Natural killer cell treated with Interleukin-12 subunit alpha and Interleukin-12 subunit beta and Interleukin-15 and Interleukin-18, amount 100 ng/mL, for 72 hours (primary cell): ENCODE measurements around the gene PLA2G6. TPM values are rescaled to one million over a fixed set of nuclear protein-coding genes. Genes with fewer than 3 reads are reported as not detected.
A peak's percentile ranks its signal among the peaks of the same experiment; 100 is the strongest.

Experiments
- ATAC-seq, 2 donors: fragments of 150-1000 bp; cut with Tn5 transposase in 1 of 2; sonication (Bioruptor Pico), chemical (Tn5 transposase) in 1 of 2; 2 replicates each; pipeline ENCODE4 v1.10.0; 2021
- DNase-seq: peaks from one replicate; pipeline ENCODE4 v3.0.0; 2022; ENCODE audit warnings: low spot score
- H3K27ac Mint-ChIP-seq, 2 donors: 1 replicate in 1 of 2; 2 replicates in 1 of 2; pipeline ENCODE4 v1.8.0; 2022; ENCODE audit warnings: mixed read lengths in 2 of 2, mild to moderate bottlenecking in 1 of 2, moderate library complexity in 1 of 2
- H3K27me3 Mint-ChIP-seq, 2 donors: 1 replicate in 1 of 2; 2 replicates in 1 of 2; pipeline ENCODE4 v1.8.0; 2022; ENCODE audit warnings: mixed read lengths in 2 of 2
- H3K36me3 Mint-ChIP-seq: one replicate; pipeline ENCODE4 v1.8.0; 2022; ENCODE audit warnings: mixed read lengths
- H3K4me1 Mint-ChIP-seq, 2 donors: 1 replicate in 1 of 2; 2 replicates in 1 of 2; pipeline ENCODE4 v1.8.0; 2022; ENCODE audit warnings: low read depth in 2 of 2, mixed read lengths in 2 of 2, mild to moderate bottlenecking in 1 of 2
- H3K4me3 Mint-ChIP-seq: one replicate; pipeline ENCODE4 v1.8.0; 2022; ENCODE audit warnings: mixed read lengths
- H3K9me3 Mint-ChIP-seq: 2 replicates; pipeline ENCODE4 v1.8.0; 2022; ENCODE audit warnings: mixed read lengths
- total RNA-seq, 2 donors: library from RNA; stranded (reverse); gene quantifications; one replicate each; pipeline ENCODE4 v1.2.3, GENCODE V29; 2022

Gene PLA2G6
- total RNA-seq, 2 donors from 2014 or later = 24.5 to 40.1 TPM

GRCh38 chr22:38175206-38176118 is 6.2 kb downstream of the PLA2G6 start:
- ATAC-seq (no peak), DNase-seq (no peak)
- Mint-ChIP-seq H3K4me3 (peak overlapping the region; percentile 60), H3K27ac (peak overlapping the region; percentile 74 to 96), H3K9me3 (no peaks in the 10 kb centered on the region), H3K36me3 (no peaks in the 10 kb centered on the region), H3K27me3 (no peaks in the 10 kb centered on the region), H3K4me1 (peaks cover 66 to 69% of the 10 kb centered on the region in 2 donors)

- H3K27me3 Mint-ChIP-seq = no peaks in the 10 kb centered on the region
- peaks cover 58 to 61% of the 10 kb centered on the region in 2 donors for H3K4me1 Mint-ChIP-seq
- DNase-seq (no peak), ATAC-seq (no peak)
- no peaks in the 10 kb centered on the region for H3K36me3 Mint-ChIP-seq
- no peak overlapping the region for H3K4me3 Mint-ChIP-seq
- no peaks in the 10 kb centered on the region for H3K9me3 Mint-ChIP-seq
- peak overlapping the region in 1 of 2 donors; percentile 86 for H3K27ac Mint-ChIP-seq
Observed at GRCh38 chr22:38174626-38175025, 7.0 kb downstream of the PLA2G6 start.

GRCh38 chr22:38173641-38173906 is 8.1 kb downstream of the PLA2G6 start:
- ATAC-seq (no peak), DNase-seq (no peak)
- no peaks in the 10 kb centered on the region for H3K36me3 Mint-ChIP-seq
- H3K27ac Mint-ChIP-seq = peak overlapping the region; percentile 80 to 86
- no peaks in the 10 kb centered on the region for H3K27me3 Mint-ChIP-seq
- H3K4me3 Mint-ChIP-seq = no peak overlapping the region
- H3K9me3 Mint-ChIP-seq = no peaks in the 10 kb centered on the region
- peaks cover 50 to 51% of the 10 kb centered on the region in 2 donors for H3K4me1 Mint-ChIP-seq

GRCh38 chr22:38172832-38173640 is 8.6 kb downstream of the PLA2G6 start:
- H3K9me3 Mint-ChIP-seq = no peaks in the 10 kb centered on the region
- H3K27me3 Mint-ChIP-seq = no peaks in the 10 kb centered on the region
- ATAC-seq (peak; percentile 52 to 68), DNase-seq (peak; percentile 73)
- no peaks in the 10 kb centered on the region for H3K36me3 Mint-ChIP-seq
- peak overlapping the region; percentile 80 to 86 for H3K27ac Mint-ChIP-seq
- H3K4me3 Mint-ChIP-seq = peak overlapping the region; percentile 63
- peaks cover 47 to 50% of the 10 kb centered on the region in 2 donors for H3K4me1 Mint-ChIP-seq

- peaks cover 40 to 47% of the 10 kb centered on the region in 2 donors for H3K4me1 Mint-ChIP-seq
- H3K4me3 Mint-ChIP-seq = peak overlapping the region; percentile 63
- DNase-seq = no peak
- H3K27ac Mint-ChIP-seq = peak overlapping the region; percentile 80 to 86
- H3K9me3 Mint-ChIP-seq = no peaks in the 10 kb centered on the region
- no peak for ATAC-seq
- H3K27me3 Mint-ChIP-seq = no peaks in the 10 kb centered on the region
- H3K36me3 Mint-ChIP-seq = no peaks in the 10 kb centered on the region
Observed at GRCh38 chr22:38171927-38172831, 9.5 kb downstream of the PLA2G6 start.

- H3K9me3 Mint-ChIP-seq = no peaks in the 10 kb centered on the region
- H3K27ac Mint-ChIP-seq = peak overlapping the region in 1 of 2 donors; percentile 26
- no peak overlapping the region for H3K4me3 Mint-ChIP-seq
- no peak for DNase-seq
- H3K4me1 Mint-ChIP-seq = peaks cover 24 to 31% of the 10 kb centered on the region in 2 donors
- H3K27me3 Mint-ChIP-seq = no peaks in the 10 kb centered on the region
- H3K36me3 Mint-ChIP-seq = no peaks in the 10 kb centered on the region
- ATAC-seq = no peak
Observed at GRCh38 chr22:38170469-38170868, 11.2 kb downstream of the PLA2G6 start.

GRCh38 chr22:38169116-38169515 is 12.5 kb downstream of the PLA2G6 start:
- no peak for DNase-seq
- Mint-ChIP-seq H3K36me3 (no peaks in the 10 kb centered on the region), H3K9me3 (no peaks in the 10 kb centered on the region), H3K27me3 (no peaks in the 10 kb centered on the region), H3K4me3 (no peak overlapping the region), H3K4me1 (peaks cover 23 to 31% of the 10 kb centered on the region in 2 donors), H3K27ac (peak overlapping the region in 1 of 2 donors; percentile 45)
- ATAC-seq = no peak

- no peaks in the 10 kb centered on the region for H3K36me3 Mint-ChIP-seq
- no peaks in the 10 kb centered on the region for H3K27me3 Mint-ChIP-seq
- peak overlapping the region in 1 of 2 donors; percentile 4 for H3K27ac Mint-ChIP-seq
- no peaks in the 10 kb centered on the region for H3K9me3 Mint-ChIP-seq
- DNase-seq = no peak
- ATAC-seq = no peak
- peaks cover 17 to 25% of the 10 kb centered on the region in 2 donors for H3K4me1 Mint-ChIP-seq
- H3K4me3 Mint-ChIP-seq = no peak overlapping the region
Observed at GRCh38 chr22:38167988-38168407, 13.6 kb downstream of the PLA2G6 start.

- no peaks in the 10 kb centered on the region for H3K36me3 Mint-ChIP-seq
- ATAC-seq (no peak), DNase-seq (no peak)
- no peaks in the 10 kb centered on the region for H3K9me3 Mint-ChIP-seq
- H3K4me3 Mint-ChIP-seq = no peak overlapping the region
- H3K4me1 Mint-ChIP-seq = peaks cover 10 to 21% of the 10 kb centered on the region in 2 donors
- no peaks in the 10 kb centered on the region for H3K27me3 Mint-ChIP-seq
- H3K27ac Mint-ChIP-seq = no peak overlapping the region
Observed at GRCh38 chr22:38165922-38166593, 15.6 kb downstream of the PLA2G6 start.

- no peak overlapping the region for H3K27ac Mint-ChIP-seq
- H3K4me1 Mint-ChIP-seq = peaks cover 10 to 21% of the 10 kb centered on the region in 2 donors
- no peaks in the 10 kb centered on the region for H3K9me3 Mint-ChIP-seq
- no peak overlapping the region for H3K4me3 Mint-ChIP-seq
- no peaks in the 10 kb centered on the region for H3K36me3 Mint-ChIP-seq
- ATAC-seq (no peak), DNase-seq (no peak)
- H3K27me3 Mint-ChIP-seq = no peaks in the 10 kb centered on the region
Observed at GRCh38 chr22:38164551-38164918, 17.1 kb downstream of the PLA2G6 start.

- Mint-ChIP-seq H3K36me3 (no peaks in the 10 kb centered on the region), H3K4me3 (no peak overlapping the region), H3K27ac (no peak overlapping the region), H3K9me3 (no peaks in the 10 kb centered on the region), H3K27me3 (no peaks in the 10 kb centered on the region), H3K4me1 (peaks cover 10 to 21% of the 10 kb centered on the region in 2 donors)
- no peak for DNase-seq
- ATAC-seq = peak in 1 of 2 donors; percentile 37
Observed at GRCh38 chr22:38163844-38164550, 17.6 kb downstream of the PLA2G6 start.
